Measurements from ENCODE around the gene FRAS1. TPM values are rescaled to one million over a fixed set of nuclear protein-coding genes. Genes with fewer than 3 reads are reported as not detected.

Gene FRAS1
- total RNA-seq, 2 experiments from 2014 or later = 0.09 TPM; not detected in 1

DNA sequence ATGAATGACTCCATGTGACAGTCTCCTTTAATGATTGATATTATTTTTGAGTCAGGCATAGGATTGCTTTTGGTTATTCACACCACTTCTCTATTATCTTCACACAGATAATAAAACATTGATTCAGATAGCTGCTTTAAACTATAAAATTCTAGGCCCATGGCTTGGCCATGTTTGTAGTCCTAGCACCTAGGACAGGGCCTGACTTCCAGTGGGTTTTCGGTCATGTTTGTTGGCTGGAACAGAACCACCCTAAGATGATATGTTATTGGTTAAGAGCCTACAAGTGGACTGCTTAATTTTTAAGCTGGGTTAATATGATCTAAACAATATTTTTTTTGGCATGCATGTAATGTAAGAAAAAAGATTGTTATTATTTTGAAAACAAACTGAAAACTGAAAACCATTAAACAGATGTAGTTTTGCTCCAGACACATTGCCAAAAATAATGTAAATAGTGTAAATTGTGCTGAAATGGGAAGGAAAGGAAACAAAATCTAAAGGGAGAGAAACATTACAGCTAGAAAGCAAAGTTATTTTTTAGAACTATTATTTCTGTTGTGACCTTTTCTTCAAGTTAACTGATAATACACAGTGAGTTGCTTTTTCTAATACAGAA is 98.0 kb downstream of the FRAS1 start:
- H3K4me1 Mint-ChIP-seq = no peaks in the 10 kb centered on the region
- DNase-seq (no peak), ATAC-seq (no peak)
- intact Hi-C loops (cut with DNase I, micrococcal nuclease) = no loop called here
- H3K4me3 Mint-ChIP-seq = no peak overlapping the region
- ChIA-PET CTCF (interaction anchor here (0.8 kb wide), 1 partner anchor 9 kb away, joined by 5 read pairs; no protein-coding TSS in a partner anchor), POLR2A (no interaction called here)
- H3K36me3 Mint-ChIP-seq (ENCODE audit: low read depth) = no peaks in the 10 kb centered on the region
- H3K27ac Mint-ChIP-seq = no peak overlapping the region
- no peaks in the 10 kb centered on the region for H3K9me3 Mint-ChIP-seq (ENCODE audit: low read depth)
- H3K27me3 Mint-ChIP-seq = peaks cover 14% of the 10 kb centered on the region

DNA sequence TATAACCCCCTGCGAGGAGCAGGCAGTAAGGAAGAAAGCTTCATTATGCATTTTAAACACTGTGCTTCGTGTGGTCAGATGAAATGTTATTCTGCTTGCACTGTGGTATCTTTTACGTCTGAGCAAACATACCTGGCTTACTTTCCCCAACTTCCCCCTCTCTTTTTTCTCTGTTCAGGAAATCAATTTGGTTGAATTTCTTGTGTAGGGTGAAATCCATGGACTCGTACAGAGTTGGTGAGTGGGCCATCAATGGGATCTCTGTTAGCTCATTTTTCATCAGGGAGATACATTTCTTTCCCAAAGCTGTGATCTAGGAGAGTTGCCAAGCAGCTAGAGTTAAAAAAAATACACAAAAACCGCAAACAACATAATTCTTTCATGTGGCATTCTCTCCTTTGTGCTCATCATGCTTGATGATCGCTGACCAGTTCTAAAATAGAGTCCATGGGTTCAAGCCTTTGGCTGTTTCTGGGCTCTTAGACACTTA is 98.5 kb downstream of the FRAS1 start:
- H3K9me3 Mint-ChIP-seq (ENCODE audit: low read depth) = no peaks in the 10 kb centered on the region
- no peaks in the 10 kb centered on the region for H3K36me3 Mint-ChIP-seq (ENCODE audit: low read depth)
- intact Hi-C loops (cut with DNase I, micrococcal nuclease) = no loop called here
- POLR2A ChIA-PET = no interaction called here
- H3K4me1 Mint-ChIP-seq = no peaks in the 10 kb centered on the region
- peaks cover 16% of the 10 kb centered on the region for H3K27me3 Mint-ChIP-seq
- no peak overlapping the region for H3K4me3 Mint-ChIP-seq
- DNase-seq = no peak
- no peak for ATAC-seq
- no peak overlapping the region for H3K27ac Mint-ChIP-seq
- CTCF ChIA-PET = interaction anchor here (0.8 kb wide), 1 partner anchor 8 kb away, joined by 5 read pairs; no protein-coding TSS in a partner anchor

DNA sequence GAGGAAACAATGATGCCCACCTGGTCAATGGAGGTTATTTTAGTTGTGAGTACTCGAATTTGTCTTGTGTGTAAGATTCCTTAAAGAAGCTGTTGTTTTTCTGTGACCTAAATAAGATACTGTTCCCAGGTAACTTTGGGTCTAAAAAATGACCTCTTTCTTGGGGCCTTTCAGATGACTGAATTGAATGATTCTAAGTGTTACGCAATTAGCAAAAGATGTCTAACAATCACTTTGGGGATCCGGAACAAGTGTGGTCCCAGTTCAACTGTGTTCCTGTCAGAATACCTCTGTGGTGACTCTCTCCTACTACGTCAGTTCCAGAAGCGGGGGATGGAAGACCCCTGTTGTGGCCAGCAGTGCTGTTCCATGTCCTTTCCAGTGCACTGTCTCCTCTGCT is 99.4 kb downstream of the FRAS1 start:
- Mint-ChIP-seq H3K4me1 (no peaks in the 10 kb centered on the region), H3K4me3 (no peak overlapping the region), H3K36me3 (ENCODE audit: low read depth) (no peaks in the 10 kb centered on the region), H3K9me3 (ENCODE audit: low read depth) (no peaks in the 10 kb centered on the region), H3K27ac (no peak overlapping the region), H3K27me3 (peaks cover 16% of the 10 kb centered on the region)
- POLR2A ChIA-PET = no interaction called here
- DNase-seq = no peak
- intact Hi-C loops (cut with DNase I, micrococcal nuclease) = no loop called here
- CTCF ChIA-PET = no interaction called here
- ATAC-seq = no peak

- DNase-seq = no peak
- no peak for ATAC-seq
- H3K9me3 Mint-ChIP-seq (ENCODE audit: low read depth) = no peaks in the 10 kb centered on the region
- peaks cover 12% of the 10 kb centered on the region for H3K27me3 Mint-ChIP-seq
- ChIA-PET CTCF (no interaction called here), POLR2A (no interaction called here)
- H3K4me1 Mint-ChIP-seq = no peaks in the 10 kb centered on the region
- H3K4me3 Mint-ChIP-seq = no peak overlapping the region
- intact Hi-C loops (cut with DNase I, micrococcal nuclease) = no loop called here
- H3K36me3 Mint-ChIP-seq (ENCODE audit: low read depth) = no peaks in the 10 kb centered on the region
- H3K27ac Mint-ChIP-seq = no peak overlapping the region
Measured at GRCh38 chr4:78162342-78162741, 105.2 kb downstream of the FRAS1 start.

DNA sequence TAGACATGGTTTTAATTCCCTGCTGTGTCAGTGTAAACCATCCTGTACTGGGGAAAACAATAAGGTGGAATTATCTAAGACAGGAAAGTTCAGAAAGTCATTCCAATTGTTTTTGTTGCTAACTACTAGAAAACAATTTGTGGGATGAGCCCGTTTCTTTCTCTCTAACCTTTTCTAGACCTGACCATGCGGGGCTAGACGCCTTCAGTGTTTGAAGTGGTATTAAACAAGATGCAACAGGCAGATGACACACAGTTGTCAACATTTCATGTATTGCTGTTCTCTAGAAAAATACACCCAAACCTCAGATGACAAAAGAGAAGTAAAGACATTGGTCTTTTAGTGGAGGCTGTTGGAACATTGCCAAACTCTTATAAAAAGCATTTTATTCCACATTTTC is 105.7 kb downstream of the FRAS1 start:
- peaks cover 12% of the 10 kb centered on the region for H3K27me3 Mint-ChIP-seq
- DNase-seq (no peak), ATAC-seq (no peak)
- no peaks in the 10 kb centered on the region for H3K36me3 Mint-ChIP-seq (ENCODE audit: low read depth)
- no peak overlapping the region for H3K4me3 Mint-ChIP-seq
- intact Hi-C loops (cut with DNase I, micrococcal nuclease) = no loop called here
- H3K27ac Mint-ChIP-seq = no peak overlapping the region
- ChIA-PET CTCF (no interaction called here), POLR2A (no interaction called here)
- H3K4me1 Mint-ChIP-seq = no peaks in the 10 kb centered on the region
- no peaks in the 10 kb centered on the region for H3K9me3 Mint-ChIP-seq (ENCODE audit: low read depth)

DNA sequence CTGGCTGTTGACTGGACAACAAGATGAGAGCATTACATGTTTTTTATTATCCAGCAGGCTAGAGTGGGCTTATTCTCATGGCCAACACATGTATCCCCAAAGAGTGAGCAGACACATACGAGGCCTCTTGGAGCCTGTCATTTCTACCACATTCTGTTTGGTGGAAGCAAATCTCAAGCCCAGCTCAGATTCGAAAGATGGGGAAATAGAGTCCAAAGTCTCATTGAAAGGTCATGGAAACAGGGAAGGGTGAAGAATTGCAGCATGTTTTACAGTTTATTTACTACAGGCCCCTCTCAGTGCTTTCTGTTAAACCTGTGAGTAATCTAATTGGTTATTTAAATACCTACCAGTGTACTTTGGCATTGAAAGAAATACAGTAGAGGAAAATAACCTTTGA is 108.6 kb downstream of the FRAS1 start:
- no peak overlapping the region for H3K4me3 Mint-ChIP-seq
- no peak overlapping the region for H3K27ac Mint-ChIP-seq
- POLR2A ChIA-PET = no interaction called here
- DNase-seq (no peak), ATAC-seq (no peak)
- H3K36me3 Mint-ChIP-seq (ENCODE audit: low read depth) = no peaks in the 10 kb centered on the region
- no peaks in the 10 kb centered on the region for H3K4me1 Mint-ChIP-seq
- H3K9me3 Mint-ChIP-seq (ENCODE audit: low read depth) = no peaks in the 10 kb centered on the region
- intact Hi-C loops (cut with DNase I, micrococcal nuclease) = no loop called here
- CTCF ChIA-PET = no interaction called here
- peaks cover under 1% of the 10 kb centered on the region for H3K27me3 Mint-ChIP-seq

- ChIA-PET CTCF (no interaction called here), POLR2A (no interaction called here)
- H3K4me1 Mint-ChIP-seq = no peaks in the 10 kb centered on the region
- H3K27me3 Mint-ChIP-seq = peaks cover 2% of the 10 kb centered on the region
- H3K9me3 Mint-ChIP-seq (ENCODE audit: low read depth) = no peaks in the 10 kb centered on the region
- no peaks in the 10 kb centered on the region for H3K36me3 Mint-ChIP-seq (ENCODE audit: low read depth)
- intact Hi-C loops (cut with DNase I, micrococcal nuclease) = no loop called here
- DNase-seq (no peak), ATAC-seq (no peak)
- H3K4me3 Mint-ChIP-seq = no peak overlapping the region
- no peak overlapping the region for H3K27ac Mint-ChIP-seq
Measured at GRCh38 chr4:78166622-78167021, 109.5 kb downstream of the FRAS1 start.

- Mint-ChIP-seq H3K27me3 (peaks cover 2% of the 10 kb centered on the region), H3K36me3 (ENCODE audit: low read depth) (no peaks in the 10 kb centered on the region), H3K27ac (no peak overlapping the region), H3K4me3 (no peak overlapping the region), H3K9me3 (ENCODE audit: low read depth) (no peaks in the 10 kb centered on the region), H3K4me1 (no peaks in the 10 kb centered on the region)
- DNase-seq = no peak
- POLR2A ChIA-PET = no interaction called here
- no peak for ATAC-seq
- intact Hi-C loops (cut with DNase I, micrococcal nuclease) = no loop called here
- CTCF ChIA-PET = interaction anchor here (0.6 kb wide), 1 partner anchor 430 kb away, joined by 3 read pairs; no protein-coding TSS in a partner anchor
Measured at GRCh38 chr4:78167510-78167909, 110.4 kb downstream of the FRAS1 start.

DNA sequence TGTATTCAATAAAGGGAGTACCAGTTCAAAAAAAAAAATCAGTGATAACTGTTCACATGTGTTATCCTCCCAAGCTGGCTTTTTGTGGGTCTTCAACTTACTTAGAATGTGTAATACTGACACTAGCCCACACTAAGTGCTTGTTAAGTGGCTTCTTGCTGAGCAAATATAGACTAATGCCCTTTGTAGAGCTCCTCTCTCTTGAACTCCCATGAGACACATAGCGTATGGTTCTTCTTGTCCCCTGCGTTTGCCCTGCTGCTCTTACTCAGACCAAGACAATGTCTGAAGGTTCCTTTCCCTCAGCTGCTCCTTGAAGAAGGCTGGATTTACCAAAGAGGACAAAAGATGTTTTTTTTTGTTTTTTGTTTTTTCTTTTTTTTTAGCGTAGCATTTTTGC is 110.9 kb downstream of the FRAS1 start:
- intact Hi-C loops (cut with DNase I, micrococcal nuclease) = no loop called here
- ATAC-seq (no peak), DNase-seq (no peak)
- Mint-ChIP-seq H3K36me3 (ENCODE audit: low read depth) (no peaks in the 10 kb centered on the region), H3K27me3 (peaks cover 2% of the 10 kb centered on the region), H3K27ac (no peak overlapping the region), H3K4me3 (no peak overlapping the region), H3K9me3 (ENCODE audit: low read depth) (no peaks in the 10 kb centered on the region), H3K4me1 (no peaks in the 10 kb centered on the region)
- CTCF ChIA-PET = no interaction called here
- POLR2A ChIA-PET = no interaction called here

DNA sequence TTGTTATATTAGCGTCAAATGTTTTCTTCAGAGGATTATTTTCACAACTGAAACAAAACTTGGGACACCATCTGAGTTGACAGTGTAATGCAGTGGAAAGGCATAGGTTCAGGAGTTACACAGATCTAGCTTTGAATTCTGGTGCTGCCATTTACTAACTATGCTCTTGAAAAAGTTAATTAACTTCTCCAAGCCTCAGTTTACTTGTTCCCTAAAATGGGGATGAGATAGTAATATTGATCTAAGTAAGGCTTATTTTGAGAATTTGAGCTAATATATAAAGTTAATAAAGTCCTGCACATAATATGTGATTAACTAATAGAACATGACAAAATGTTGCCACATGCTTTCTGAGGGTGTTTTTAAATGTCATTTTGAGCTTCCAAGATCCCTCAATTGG is 112.6 kb downstream of the FRAS1 start:
- DNase-seq = no peak
- H3K27me3 Mint-ChIP-seq = peaks cover 2% of the 10 kb centered on the region
- no peak overlapping the region for H3K27ac Mint-ChIP-seq
- ATAC-seq = no peak
- intact Hi-C loops (cut with DNase I, micrococcal nuclease) = no loop called here
- H3K9me3 Mint-ChIP-seq (ENCODE audit: low read depth) = no peaks in the 10 kb centered on the region
- CTCF ChIA-PET = no interaction called here
- H3K4me3 Mint-ChIP-seq = no peak overlapping the region
- no peaks in the 10 kb centered on the region for H3K4me1 Mint-ChIP-seq
- H3K36me3 Mint-ChIP-seq (ENCODE audit: low read depth) = no peaks in the 10 kb centered on the region
- POLR2A ChIA-PET = no interaction called here

DNA sequence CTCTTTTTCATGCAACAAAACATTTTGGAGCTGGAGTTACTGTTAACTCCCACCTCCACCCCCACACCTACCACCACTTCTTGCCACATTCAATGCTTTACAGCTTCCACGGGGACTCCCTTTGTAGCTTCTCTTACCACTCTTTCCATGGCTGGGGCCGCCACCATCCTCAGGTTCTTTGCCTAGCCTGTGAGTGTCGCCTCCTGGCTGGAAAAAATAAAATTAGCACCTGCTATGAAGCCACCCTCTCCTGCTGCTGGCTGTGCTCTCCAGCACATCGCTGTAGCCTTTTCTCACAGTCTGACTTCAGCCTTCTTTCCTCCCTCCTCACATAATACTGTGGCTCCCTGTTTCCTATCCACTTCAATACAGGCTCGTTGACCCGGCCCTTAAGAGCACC is 114.4 kb downstream of the FRAS1 start:
- H3K4me1 Mint-ChIP-seq = no peaks in the 10 kb centered on the region
- H3K4me3 Mint-ChIP-seq = no peak overlapping the region
- CTCF ChIA-PET = interaction anchor here (0.6 to 0.7 kb wide), 2 partner anchors 87 to 752 kb away, joined by 3 read pairs; no protein-coding TSS in a partner anchor
- DNase-seq (no peak), ATAC-seq (no peak)
- no peak overlapping the region for H3K27ac Mint-ChIP-seq
- peaks cover 10% of the 10 kb centered on the region for H3K27me3 Mint-ChIP-seq
- POLR2A ChIA-PET = no interaction called here
- intact Hi-C loops (cut with DNase I, micrococcal nuclease) = no loop called here
- H3K9me3 Mint-ChIP-seq (ENCODE audit: low read depth) = no peaks in the 10 kb centered on the region
- no peaks in the 10 kb centered on the region for H3K36me3 Mint-ChIP-seq (ENCODE audit: low read depth)

DNA sequence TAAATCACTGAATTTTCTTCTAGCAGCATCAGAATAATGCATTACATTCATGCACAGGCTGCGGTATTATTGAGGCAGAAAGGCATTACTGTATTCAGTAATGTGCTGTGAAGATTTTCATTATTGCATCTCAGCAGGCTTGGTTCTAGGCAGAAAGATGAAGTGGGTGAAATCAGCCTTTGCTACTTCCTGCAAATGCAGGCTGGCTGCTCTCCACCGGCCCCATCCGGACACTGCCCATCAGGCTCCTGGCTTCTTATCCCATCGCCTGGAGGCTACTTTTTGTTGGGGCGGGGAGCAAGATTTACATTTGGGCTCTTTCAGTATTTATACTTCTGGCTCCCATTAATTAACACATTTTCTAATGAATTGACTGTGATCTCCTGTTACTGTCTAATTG is 117.8 kb downstream of the FRAS1 start:
- H3K36me3 Mint-ChIP-seq (ENCODE audit: low read depth) = no peaks in the 10 kb centered on the region
- ChIA-PET CTCF (no interaction called here), POLR2A (no interaction called here)
- no peak overlapping the region for H3K27ac Mint-ChIP-seq
- intact Hi-C loops (cut with DNase I, micrococcal nuclease) = no loop called here
- H3K4me3 Mint-ChIP-seq = no peak overlapping the region
- no peaks in the 10 kb centered on the region for H3K9me3 Mint-ChIP-seq (ENCODE audit: low read depth)
- H3K4me1 Mint-ChIP-seq = no peaks in the 10 kb centered on the region
- no peak for ATAC-seq
- H3K27me3 Mint-ChIP-seq = peaks cover 11% of the 10 kb centered on the region
- no peak for DNase-seq

DNA sequence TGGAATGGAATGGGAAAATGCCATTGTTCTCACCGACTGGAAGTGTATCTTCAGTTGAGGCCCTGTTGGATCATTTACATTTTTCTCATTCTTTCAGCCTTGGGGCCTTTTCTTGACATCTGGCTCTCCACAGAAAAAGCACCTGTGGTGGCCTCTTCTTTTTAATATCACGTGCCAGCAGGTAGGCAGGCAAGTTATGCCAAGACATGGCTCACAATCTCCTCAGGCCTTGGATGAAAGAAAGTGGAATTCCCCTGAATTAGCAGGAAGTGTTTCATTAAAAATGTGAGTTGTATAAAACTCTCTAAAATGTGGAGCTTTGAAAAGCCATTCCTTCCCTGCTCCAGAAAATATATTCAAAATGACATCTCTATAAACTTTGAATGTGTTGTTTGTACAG is 122.1 kb downstream of the FRAS1 start:
- DNase-seq (no peak), ATAC-seq (no peak)
- Mint-ChIP-seq H3K4me1 (no peaks in the 10 kb centered on the region), H3K9me3 (ENCODE audit: low read depth) (no peaks in the 10 kb centered on the region), H3K36me3 (ENCODE audit: low read depth) (no peaks in the 10 kb centered on the region), H3K4me3 (no peak overlapping the region), H3K27ac (no peak overlapping the region), H3K27me3 (peaks cover 9% of the 10 kb centered on the region)
- ChIA-PET CTCF (no interaction called here), POLR2A (no interaction called here)
- intact Hi-C loops (cut with DNase I, micrococcal nuclease) = no loop called here
